ENCODE results near the gene ZNF618. TPM values are rescaled to one million over a fixed set of nuclear protein-coding genes. Genes with fewer than 3 reads are reported as not detected.

The ZNF618 gene
- total RNA-seq, 1 donor from 2014 or later = 7.4 TPM

GRCh38 chr9:113956901-113957300 is 80.8 kb downstream of the ZNF618 start:
- H3K9me3 ChIP-seq = no peaks in the 10 kb centered on the region
- H3K27me3 ChIP-seq = no peaks in the 10 kb centered on the region
- H3K4me3 ChIP-seq = no peak overlapping the region
- H3K4me1 ChIP-seq = peaks cover 33% of the 10 kb centered on the region
- no peak for DNase-seq (ENCODE audit: extremely low spot score in 2 of 2)
- intact Hi-C loops (cut with DNase I) = no loop called here
- no peaks in the 10 kb centered on the region for H3K36me3 ChIP-seq
- peak overlapping the region; percentile 85 for H3K27ac ChIP-seq
- TF ChIP-seq POLR2AphosphoS5 (IDR thresholded peaks at IDR 0.05; ENCODE audit: insufficient read depth in 1 of 2, low read depth in 1 of 2) (no peak), CTCF (IDR thresholded peaks at IDR 0.05) (no peak), POLR2A (IDR thresholded peaks at IDR 0.05) (no peak)

- no peak for TF ChIP-seq POLR2AphosphoS5 (IDR thresholded peaks at IDR 0.05; ENCODE audit: insufficient read depth in 1 of 2, low read depth in 1 of 2)
- no peak for TF ChIP-seq CTCF (IDR thresholded peaks at IDR 0.05)
- no peak for TF ChIP-seq POLR2A (IDR thresholded peaks at IDR 0.05)
- intact Hi-C loops (cut with DNase I) = no loop called here
- DNase-seq (ENCODE audit: extremely low spot score in 2 of 2) = no peak
- peak overlapping the region; percentile 85 for H3K27ac ChIP-seq
- H3K36me3 ChIP-seq = no peaks in the 10 kb centered on the region
- no peaks in the 10 kb centered on the region for H3K27me3 ChIP-seq
- H3K4me3 ChIP-seq = no peak overlapping the region
- H3K4me1 ChIP-seq = peaks cover 33% of the 10 kb centered on the region
- no peaks in the 10 kb centered on the region for H3K9me3 ChIP-seq
These were observed 81.2 kb downstream of the ZNF618 start for GRCh38 chr9:113957351-113957750.

DNA sequence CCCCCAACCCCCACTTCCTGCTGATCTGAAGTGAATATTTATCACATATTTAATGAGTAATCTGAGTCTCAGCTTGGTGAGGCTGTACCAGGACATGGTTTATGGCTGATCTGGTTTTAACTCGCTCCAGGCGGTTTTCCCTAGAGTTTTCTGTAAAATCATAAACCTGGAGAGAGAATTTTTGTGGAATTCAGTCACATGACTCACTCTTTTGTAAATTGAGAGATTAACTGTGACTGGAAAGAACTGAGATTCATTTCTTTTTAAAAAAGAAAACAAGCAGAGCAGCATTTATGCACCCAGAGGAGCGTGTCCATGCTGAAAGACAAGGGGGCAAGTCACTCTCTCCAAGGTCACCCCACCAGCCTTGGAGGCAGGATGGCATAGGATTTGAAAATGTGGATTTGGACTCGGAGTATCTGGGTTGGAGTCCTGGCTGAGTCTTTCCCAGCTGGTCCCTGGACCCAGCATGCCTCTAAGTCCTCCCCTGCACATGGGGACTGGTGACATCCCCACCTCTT is 81.8 kb downstream of the ZNF618 start:
- TF ChIP-seq POLR2AphosphoS5 (IDR thresholded peaks at IDR 0.05; ENCODE audit: insufficient read depth in 1 of 2, low read depth in 1 of 2) = no peak
- H3K4me1 ChIP-seq = peaks cover 33% of the 10 kb centered on the region
- H3K27ac ChIP-seq = peak overlapping the region; percentile 85
- no peaks in the 10 kb centered on the region for H3K9me3 ChIP-seq
- DNase-seq (ENCODE audit: extremely low spot score in 2 of 2) = no peak
- no peaks in the 10 kb centered on the region for H3K36me3 ChIP-seq
- no peak overlapping the region for H3K4me3 ChIP-seq
- intact Hi-C loops (cut with DNase I) = no loop called here
- no peaks in the 10 kb centered on the region for H3K27me3 ChIP-seq

GRCh38 chr9:113958556-113958955 is 82.4 kb downstream of the ZNF618 start:
- intact Hi-C loops (cut with DNase I) = no loop called here
- DNase-seq (ENCODE audit: extremely low spot score in 2 of 2) = no peak
- Histone ChIP-seq H3K9me3 (no peaks in the 10 kb centered on the region), H3K27me3 (no peaks in the 10 kb centered on the region), H3K27ac (no peak overlapping the region), H3K4me1 (peaks cover 32% of the 10 kb centered on the region), H3K36me3 (no peaks in the 10 kb centered on the region), H3K4me3 (no peak overlapping the region)
- TF ChIP-seq CTCF (IDR thresholded peaks at IDR 0.05) (no peak), POLR2AphosphoS5 (IDR thresholded peaks at IDR 0.05; ENCODE audit: insufficient read depth in 1 of 2, low read depth in 1 of 2) (no peak), POLR2A (IDR thresholded peaks at IDR 0.05) (no peak)

DNA sequence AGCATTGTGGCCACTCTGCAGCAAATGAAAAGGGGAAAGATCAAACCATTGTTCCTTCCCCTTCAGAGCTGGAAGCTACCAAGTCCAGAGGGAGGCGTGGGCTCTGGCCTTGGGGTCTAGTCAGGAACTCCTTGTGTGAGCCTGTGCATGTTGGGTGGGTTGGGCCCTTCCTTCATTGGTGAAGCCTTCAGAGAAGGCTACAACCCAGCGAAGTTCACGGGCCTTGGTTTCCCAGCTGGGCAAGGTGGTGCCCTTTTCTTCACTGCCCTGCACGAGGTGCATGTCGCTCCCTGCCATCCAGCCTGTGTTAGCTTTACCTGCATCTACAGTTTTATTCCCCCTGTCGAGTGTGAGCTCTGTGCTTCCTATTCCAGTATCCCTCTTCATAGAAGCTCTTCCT is 84.7 kb downstream of the ZNF618 start:
- intact Hi-C loops (cut with DNase I) = no loop called here
- H3K4me3 ChIP-seq = no peak overlapping the region
- H3K36me3 ChIP-seq = no peaks in the 10 kb centered on the region
- no peak for TF ChIP-seq POLR2A (IDR thresholded peaks at IDR 0.05)
- TF ChIP-seq CTCF (IDR thresholded peaks at IDR 0.05) = no peak
- no peak for TF ChIP-seq POLR2AphosphoS5 (IDR thresholded peaks at IDR 0.05; ENCODE audit: insufficient read depth in 1 of 2, low read depth in 1 of 2)
- no peak overlapping the region for H3K27ac ChIP-seq
- H3K4me1 ChIP-seq = peaks cover 25% of the 10 kb centered on the region
- DNase-seq (ENCODE audit: extremely low spot score in 2 of 2) = no peak
- H3K27me3 ChIP-seq = no peaks in the 10 kb centered on the region
- H3K9me3 ChIP-seq = no peaks in the 10 kb centered on the region

All from vagina (tissue), 2 donors.